Pancreas (tissue), 10 donors: ENCODE measurements around the gene DNAJB11. TPM values are rescaled to one million over a fixed set of nuclear protein-coding genes. Genes with fewer than 3 reads are reported as not detected.
A peak's percentile ranks its signal among the peaks of the same experiment; 100 is the strongest.

ENCODE experiments used
- ATAC-seq, 4 donors: fragments of 200-7000 bp; cut with Tn5 transposase; one replicate each; pipeline versions ENCODE4 v1.8.0 to v1.9.1; 2020; ENCODE audit warnings: mild to moderate bottlenecking in 4 of 4, moderate library complexity in 4 of 4
- DNase-seq, 6 donors: peaks; one replicate each; pipeline ENCODE4 v3.0.0-alpha.2; 2020
- FAIRE-seq: peaks from 2 replicates; lab custom pipeline; 2012; peaks lifted over from hg19 to GRCh38; lab: Jason Lieb, UNC
- H3K27ac ChIP-seq, 4 donors: fragments of 200-600 bp; sonication (generic); 1 replicate in 3 of 4; 2 replicates in 1 of 4; pipeline versions ENCODE4 v1.5.0 to v1.8.0; 2020
- H3K27me3 ChIP-seq, 4 donors: fragments of 200-600 bp; one replicate each; pipeline ENCODE4 v1.8.0; 2021
- H3K36me3 ChIP-seq, 3 donors: fragments of 200-600 bp; sonication (generic) in 1 of 3; one replicate each; pipeline versions ENCODE4 v1.5.0 to v1.8.0; 2020 to 2021
- H3K4me1 ChIP-seq, 3 donors: fragments of 200-600 bp; one replicate each; pipeline ENCODE4 v1.8.0; 2021
- H3K4me3 ChIP-seq, 4 donors: fragments of 200-600 bp; sonication (generic) in 2 of 4; one replicate each; pipeline versions ENCODE4 v1.5.0 to v1.8.0; 2020 to 2021
- H3K9me3 ChIP-seq, 4 donors: fragments of 200-600 bp; one replicate each; pipeline ENCODE4 v1.8.0; 2021
- CTCF ChIP-seq, 4 donors: fragments of 200-600 bp; sonication (generic) in 3 of 4; IDR thresholded peaks; one replicate each; pipeline versions ENCODE4 v1.5.0 to v1.8.0; 2021; ENCODE audit warnings: antibody characterized with exemption in 4 of 4
- WGBS, 2 donors: extraction: QIAGEN DNeasy Blood & Tissue Kit; methylation state at CpG; one replicate each; pipeline ENCODE4 v1.1.7; 2013; 5-methylcytosine and 5-hydroxymethylcytosine counted together
- intact Hi-C, 3 donors: fragments of 100-400 bp; cut with DNase I; formaldehyde crosslinking; loops; one replicate each; pipeline versions ENCODE4 v1.11.1 to v1.14.2; 2022
- polyA plus RNA-seq, 2 donors: library from polyadenylated mRNA; stranded (reverse); fragments of 200-250 nt; gene quantifications; one replicate each; pipeline ENCODE4 v1.2.3, GENCODE V29; 2013
- total RNA-seq, 6 donors: library from RNA; stranded (reverse); fragmentation: NEBNext Ultra II Directional in 4 of 6; extraction: Animal tissue kit (Norgen Biotek cat#: 25700) in 4 of 6; gene quantifications; one replicate each; pipeline versions ENCODE4 v1.2.1 to v1.2.4, GENCODE V29; 2021 to 2023
- donor health status: healthy with polysubstance abuse.
- donor health status: DM: no; HTN: no; CAD: no; lungs with moderate emphysema.
- donor health status: DM: no; HTN: no; CAD: no.
- donor health status: control.
- donor health status: control.
- donor health status: Bipolar disorder and iron deficiency.
- donor health status: DM: yes; HTN: yes; CAD: no.
- donor health status: DM: no; HTN: no; CAD: no.
- donor health status: DM: no; HTN: no; CAD: no.
- donor health status: DM: yes; HTN: yes; CAD: no.

Gene DNAJB11
- total and polyA plus RNA-seq, 8 donors: 21.9 to 52.6 (median 31.5) TPM

- DNase-seq: no peak
- TF ChIP-seq CTCF (IDR thresholded peaks at IDR 0.05): no peak
- Histone ChIP-seq H3K36me3 (no peaks in the 10 kb centered on the region), H3K27ac (peak overlapping the region in 3 of 4 donors; percentile 13 to 73 (median 70)), H3K27me3 (no peaks in the 10 kb centered on the region), H3K9me3 (no peaks in the 10 kb centered on the region), H3K4me1 (peaks cover 4 to 24% (median 20%) of the 10 kb centered on the region in 3 donors), H3K4me3 (no peak overlapping the region)
- FAIRE-seq: no peak
- WGBS, 2 donors: 54 to 56% methylated on average over 5 of the region's 5 CpGs
- intact Hi-C loops: no loop called here
- peak; percentile 79 to 91 (median 90) for ATAC-seq
Observed at GRCh38 chr3:186605561-186606545, 35.3 kb downstream of the DNAJB11 start.

- DNase-seq (no peak), FAIRE-seq (no peak), ATAC-seq (no peak)
- H3K36me3 ChIP-seq: no peaks in the 10 kb centered on the region
- H3K9me3 ChIP-seq: no peaks in the 10 kb centered on the region
- no peak overlapping the region for H3K27ac ChIP-seq
- 85 to 93% methylated on average over 2 of the region's 2 CpGs for WGBS, 2 donors
- H3K27me3 ChIP-seq: no peaks in the 10 kb centered on the region
- intact Hi-C loops: no loop called here
- H3K4me1 ChIP-seq: peaks cover 4 to 24% (median 20%) of the 10 kb centered on the region in 3 donors
- no peak overlapping the region for H3K4me3 ChIP-seq
- TF ChIP-seq CTCF (IDR thresholded peaks at IDR 0.05): no peak
Observed at GRCh38 chr3:186608624-186609215, 38.2 kb downstream of the DNAJB11 start.

GRCh38 chr3:186609247-186609868 is 38.8 kb downstream of the DNAJB11 start:
- peaks cover 4 to 24% (median 20%) of the 10 kb centered on the region in 3 donors for H3K4me1 ChIP-seq
- DNase-seq (peak in 5 of 6 donors; percentile 54 to 69 (median 62)), FAIRE-seq (no peak), ATAC-seq (peak; percentile 70 to 87 (median 81))
- TF ChIP-seq CTCF (IDR thresholded peaks at IDR 0.05): peak in 1 of 4 donors; percentile 29
- H3K9me3 ChIP-seq: no peaks in the 10 kb centered on the region
- H3K27me3 ChIP-seq: no peaks in the 10 kb centered on the region
- H3K4me3 ChIP-seq: no peak overlapping the region
- H3K27ac ChIP-seq: no peak overlapping the region
- 81 to 88% methylated on average over 8 of the region's 8 CpGs for WGBS, 2 donors
- intact Hi-C loops: no loop called here
- H3K36me3 ChIP-seq: no peaks in the 10 kb centered on the region

- Histone ChIP-seq H3K27ac (no peak overlapping the region), H3K4me1 (peaks cover 0 to 1% (median 0%) of the 10 kb centered on the region in 3 donors), H3K27me3 (no peaks in the 10 kb centered on the region), H3K36me3 (no peaks in the 10 kb centered on the region), H3K9me3 (no peaks in the 10 kb centered on the region), H3K4me3 (no peak overlapping the region)
- FAIRE-seq (no peak), DNase-seq (no peak), ATAC-seq (no peak)
- 63 to 66% methylated on average over 5 of the region's 5 CpGs for WGBS, 2 donors
- no peak for TF ChIP-seq CTCF (IDR thresholded peaks at IDR 0.05)
- intact Hi-C loops: loop anchor here in 1 of 3 donors (5.0 to 10.0 kb wide), 2 partner anchors 143 to 210 kb away; no protein-coding TSS in a partner anchor
Observed at GRCh38 chr3:186612065-186612464, 41.5 kb downstream of the DNAJB11 start.
